ENCODE results near the gene DEPDC4.

DEPDC4 gene

GRCh38 chr12:100200463-100201181 lies 66.3 kb downstream of the DEPDC4 start, which contains the start of gene ACTR6 (continued):
- TF ChIP-seq ZFHX2 (tag by site-specific recombination; conservative IDR thresholded peaks at IDR 0.05), result peak; percentile 28; the same call in 1 of the 2 replicates
- TF ChIP-seq ZSCAN30 (tag by site-specific recombination; IDR thresholded peaks at IDR 0.05), result peak; percentile 81; the same call in 1 of the 2 replicates
- peak; percentile 94 for TF ChIP-seq ZSCAN4 (tag by site-specific recombination; IDR thresholded peaks at IDR 0.05)
- peak; percentile 53; the same call in 1 of the 2 replicates for TF ChIP-seq ZNF2 (tag by site-specific recombination; IDR thresholded peaks at IDR 0.05)
- TF ChIP-seq ZXDB (tag by site-specific recombination; IDR thresholded peaks at IDR 0.05), result peak; percentile 60
- TF ChIP-seq ZNF660 (tag by site-specific recombination; IDR thresholded peaks at IDR 0.05), result peak; percentile 75
- peak; percentile 75; the same call in 1 of the 2 replicates for TF ChIP-seq ZBTB20 (tag by site-specific recombination; IDR thresholded peaks at IDR 0.05)
- peak; percentile 75; the same call in 1 of the 2 replicates for TF ChIP-seq ZNF501 (tag by site-specific recombination; IDR thresholded peaks at IDR 0.05)
- peak; percentile 89 for TF ChIP-seq ZNF561 (tag by site-specific recombination; IDR thresholded peaks at IDR 0.05; ENCODE audit: borderline replicate concordance)
- TF ChIP-seq ZNF624 (tag by site-specific recombination; IDR thresholded peaks at IDR 0.05), result no peak
- no peak for TF ChIP-seq ZNF37A (tag by site-specific recombination; IDR thresholded peaks at IDR 0.05)
- TF ChIP-seq SP3 (tag by site-specific recombination; IDR thresholded peaks at IDR 0.05), result peak; percentile 83
- peak; percentile 86 for TF ChIP-seq ZBTB11 (tag by site-specific recombination; conservative IDR thresholded peaks at IDR 0.05; ENCODE audit: low read depth)
- no peak for TF ChIP-seq ZNF202 (tag by site-specific recombination; IDR thresholded peaks at IDR 0.05; ENCODE audit: borderline replicate concordance)
- TF ChIP-seq ZNF350 (tag by site-specific recombination; IDR thresholded peaks at IDR 0.05), result no peak
- no peak for TF ChIP-seq ZNF133 (tag by site-specific recombination; IDR thresholded peaks at IDR 0.05)
- no peak; the same call in 1 of the 2 replicates for TF ChIP-seq KLF7 (tag by site-specific recombination; IDR thresholded peaks at IDR 0.05; ENCODE audit: borderline replicate concordance)
- peak; percentile 93 for TF ChIP-seq KLF10 (tag by site-specific recombination; IDR thresholded peaks at IDR 0.05)
- peak; percentile 77 for TF ChIP-seq SP7 (tag by site-specific recombination; IDR thresholded peaks at IDR 0.05)
- peak; percentile 68 for TF ChIP-seq SP2 (tag by site-specific recombination; IDR thresholded peaks at IDR 0.05)
- TF ChIP-seq CTCF (tag by site-specific recombination; IDR thresholded peaks at IDR 0.05), result peak; percentile 47
- TF ChIP-seq ZNF645 (tag by site-specific recombination; IDR thresholded peaks at IDR 0.05), result no peak
- peak; percentile 69 for TF ChIP-seq KLF16 (tag by site-specific recombination; IDR thresholded peaks at IDR 0.05)
- 0 out of 2 replicates have a peak, but pooled peaks have one; percentile 35 for TF ChIP-seq ZNF580 (tag by site-specific recombination; IDR thresholded peaks at IDR 0.05)
- TF ChIP-seq KLF8 (tag by site-specific recombination; IDR thresholded peaks at IDR 0.05), result peak; percentile 77
- peak; percentile 35; the same call in 1 of the 2 replicates for TF ChIP-seq ZNF24 (tag by site-specific recombination; IDR thresholded peaks at IDR 0.05)
- peak; percentile 15; the same call in 1 of the 2 replicates for TF ChIP-seq ZBTB8A (tag by site-specific recombination; IDR thresholded peaks at IDR 0.05)
- no peak for TF ChIP-seq ZNF792 (tag by site-specific recombination; IDR thresholded peaks at IDR 0.05)
- TF ChIP-seq PATZ1 (tag by site-specific recombination; IDR thresholded peaks at IDR 0.05), result 0 out of 2 replicates have a peak, but pooled peaks have one; percentile 30
- TF ChIP-seq ZNF701 (tag by site-specific recombination; IDR thresholded peaks at IDR 0.05), result no peak
- TF ChIP-seq ZNF843 (tag by site-specific recombination; IDR thresholded peaks at IDR 0.05), result peak; percentile 59; the same call in 1 of the 2 replicates

Measured in HEK293 (cell line).